H9 (cell line): ENCODE results near the gene TMOD3. TPM values are rescaled to one million over a fixed set of nuclear protein-coding genes. Genes with fewer than 3 reads are reported as not detected.

ENCODE experiments used
- DNase-seq: peaks from one replicate; pipeline ENCODE4 v3.0.0-alpha.2; 2017
- H2AFZ ChIP-seq: one replicate; pipeline ENCODE4 v1.6.1; 2013; ENCODE audit warnings: mild to moderate bottlenecking, low read length, control low read depth, moderate library complexity
- H2AK5ac ChIP-seq: 2 replicates; pipeline ENCODE4 v1.6.1; 2013; ENCODE audit warnings: low read length, control low read depth, mixed read lengths; ENCODE audit not compliant: insufficient read length
- H2BK120ac ChIP-seq: one replicate; pipeline ENCODE4 v1.6.1; 2013; ENCODE audit warnings: low read depth, mild to moderate bottlenecking, low read length, control low read depth, inconsistent platforms; ENCODE audit not compliant: poor library complexity, severe bottlenecking
- H2BK12ac ChIP-seq: 2 replicates; pipeline ENCODE4 v1.6.1; 2013; ENCODE audit warnings: low read length, control low read depth, mixed read lengths, low read depth; ENCODE audit not compliant: insufficient read length
- H2BK15ac ChIP-seq: 2 replicates; pipeline ENCODE4 v1.6.1; 2013; ENCODE audit warnings: low read depth, low read length, control low read depth
- H2BK20ac ChIP-seq: one replicate; pipeline ENCODE4 v1.6.1; 2013; ENCODE audit warnings: low read depth, mild to moderate bottlenecking, low read length, control low read depth, inconsistent platforms; ENCODE audit not compliant: poor library complexity, severe bottlenecking
- H2BK5ac ChIP-seq: 2 replicates; pipeline ENCODE4 v1.6.1; 2013; ENCODE audit warnings: low read length, control low read depth, mixed read lengths; ENCODE audit not compliant: insufficient read length
- H3K14ac ChIP-seq: 2 replicates; pipeline ENCODE4 v1.6.1; 2013; ENCODE audit warnings: low read length, control low read depth; ENCODE audit not compliant: insufficient read depth
- H3K18ac ChIP-seq: 2 replicates; pipeline ENCODE4 v1.6.1; 2013; ENCODE audit warnings: low read depth, mild to moderate bottlenecking, mixed read lengths, low read length, control low read depth; ENCODE audit not compliant: insufficient read length
- H3K23ac ChIP-seq: 2 replicates; pipeline ENCODE4 v1.6.1; 2013; ENCODE audit warnings: low read length, control low read depth, mixed read lengths, low read depth; ENCODE audit not compliant: insufficient read length
- H3K23me2 ChIP-seq: 2 replicates; pipeline ENCODE4 v1.6.1; 2013; ENCODE audit warnings: low read depth, mild to moderate bottlenecking, mixed read lengths, low read length, control low read depth; ENCODE audit not compliant: insufficient read length, poor library complexity, severe bottlenecking
- H3K27ac ChIP-seq: 2 replicates; pipeline ENCODE4 v1.5.1; 2013; ENCODE audit warnings: low read length, control low read depth, mixed read lengths, low read depth; ENCODE audit not compliant: insufficient read length
- H3K27me3 ChIP-seq: 2 replicates; pipeline ENCODE4 v1.6.1; 2013; ENCODE audit warnings: low read length, control low read depth, inconsistent platforms; ENCODE audit not compliant: insufficient read depth
- H3K4ac ChIP-seq: 2 replicates; pipeline ENCODE4 v1.6.1; 2013; ENCODE audit warnings: low read depth, mild to moderate bottlenecking, control low read depth, inconsistent platforms, low read length, moderate library complexity
- H3K4me1 ChIP-seq: 2 replicates; pipeline ENCODE4 v1.6.1; 2013; ENCODE audit warnings: low read length, control low read depth, inconsistent platforms; ENCODE audit not compliant: insufficient read depth
- H3K4me2 ChIP-seq: 2 replicates; pipeline ENCODE4 v1.6.1; 2013; ENCODE audit warnings: low read length, control low read depth, mixed read lengths; ENCODE audit not compliant: insufficient read length, insufficient read depth
- H3K56ac ChIP-seq: 2 replicates; pipeline ENCODE4 v1.6.1; 2013; ENCODE audit warnings: low read depth, mild to moderate bottlenecking, mixed read lengths, low read length, control low read depth; ENCODE audit not compliant: insufficient read length
- H3K79me1 ChIP-seq: 2 replicates; pipeline ENCODE4 v1.6.1; 2013; ENCODE audit warnings: low read depth, mild to moderate bottlenecking, moderate library complexity, low read length, control low read depth, inconsistent platforms; ENCODE audit not compliant: insufficient read depth, poor library complexity, severe bottlenecking
- H3K79me2 ChIP-seq: 2 replicates; pipeline ENCODE4 v1.6.1; 2013; ENCODE audit warnings: low read length, control low read depth, inconsistent platforms; ENCODE audit not compliant: insufficient read depth
- H3K9ac ChIP-seq: 2 replicates; pipeline ENCODE4 v1.6.1; 2013; ENCODE audit warnings: low read length, control low read depth, mixed read lengths; ENCODE audit not compliant: insufficient read length; ENCODE audit errors: extremely low read depth
- H3K9me3 ChIP-seq: one replicate; pipeline ENCODE4 v1.6.1; 2013; ENCODE audit warnings: low read depth, low read length, inconsistent platforms; ENCODE audit not compliant: control insufficient read depth
- H3T11ph ChIP-seq: one replicate; pipeline ENCODE4 v1.6.1; 2013; ENCODE audit warnings: mild to moderate bottlenecking, low read length, control low read depth, inconsistent platforms
- H4K20me1 ChIP-seq: one replicate; pipeline ENCODE4 v1.6.1; 2013; ENCODE audit not compliant: control insufficient read depth, insufficient read length, insufficient read depth
- H4K5ac ChIP-seq: 2 replicates; pipeline ENCODE4 v1.6.1; 2013; ENCODE audit warnings: low read depth, mild to moderate bottlenecking, mixed read lengths, low read length, control low read depth; ENCODE audit not compliant: insufficient read length
- H4K8ac ChIP-seq: replicated peaks from 2 replicates; pipeline ENCODE4 v1.6.1; 2013; ENCODE audit warnings: low read length, control low read depth, mixed read lengths, low read depth; ENCODE audit not compliant: insufficient read length
- H4K91ac ChIP-seq: 2 replicates; pipeline ENCODE4 v1.6.1; 2013; ENCODE audit warnings: low read depth, mild to moderate bottlenecking, moderate library complexity, mixed read lengths, low read length, control low read depth; ENCODE audit not compliant: insufficient read length
- H3K27ac Mint-ChIP-seq, 3 experiments: 2 replicates in 2 of 3; 3 replicates in 1 of 3; pipeline ENCODE4 v1.8.0; 2020 to 2021; ENCODE audit warnings: mixed read lengths in 3 of 3, mild to moderate bottlenecking in 1 of 3, moderate library complexity in 1 of 3
- H3K27me3 Mint-ChIP-seq: 2 replicates; pipeline ENCODE4 v1.8.0; 2021; ENCODE audit warnings: low read depth, mild to moderate bottlenecking, moderate library complexity, mixed read lengths
- H3K36me3 Mint-ChIP-seq, 3 experiments: 2 replicates in 2 of 3; 3 replicates in 1 of 3; pipeline ENCODE4 v1.8.0; 2020 to 2021; ENCODE audit warnings: low read depth in 3 of 3, mixed read lengths in 3 of 3; ENCODE audit not compliant: insufficient read depth in 1 of 3
- H3K4me1 Mint-ChIP-seq, 2 experiments: 2 replicates each; pipeline ENCODE4 v1.8.0; 2020; ENCODE audit warnings: mixed read lengths in 2 of 2
- H3K4me3 Mint-ChIP-seq, 2 experiments: 2 replicates in 1 of 2; 3 replicates in 1 of 2; pipeline ENCODE4 v1.8.0; 2020 to 2021; ENCODE audit warnings: mild to moderate bottlenecking in 2 of 2, mixed read lengths in 2 of 2, moderate library complexity in 1 of 2
- H3K9me3 Mint-ChIP-seq, 2 experiments: 2 replicates in 1 of 2; 3 replicates in 1 of 2; pipeline ENCODE4 v1.8.0; 2020; ENCODE audit warnings: mild to moderate bottlenecking in 2 of 2, mixed read lengths in 2 of 2, moderate library complexity in 1 of 2
- CTCF ChIP-seq: fragments of 200-600 bp; sonication (generic); conservative IDR thresholded peaks from 3 replicates; pipeline ENCODE4 v1.8.0; 2021; ENCODE audit warnings: antibody characterized with exemption, mild to moderate bottlenecking
- WGBS: extraction: QIAGEN DNeasy Blood & Tissue Kit; methylation state at CpG from one replicate; pipeline ENCODE4 v1.1.7; 2013; ENCODE audit warnings: missing lambda C conversion rate, low lambda C conversion rate, mixed read lengths; ENCODE audit not compliant: insufficient read length; ENCODE audit errors: extremely low coverage; 5-methylcytosine and 5-hydroxymethylcytosine counted together
- long read RNA-seq: library from polyadenylated mRNA; unstranded; transcript quantifications from one replicate; pipeline ENCODE4 v2.0.0, GENCODE V29; 2020
- total RNA-seq: library from RNA; stranded (reverse); gene quantifications from 2 replicates; pipeline ENCODE4 v1.2.1, GENCODE V29; 2021

Gene TMOD3
- 24.7 and 30.2 TPM in 2 replicates for total RNA-seq
- long read RNA-seq, full-length matches to known transcripts, result 133 of 157 reads
- long read RNA-seq, partial matches to known transcripts, result 4 of 157 reads
- long read RNA-seq, other reads (novel, unspliced or antisense), result 20 of 157 reads

- Histone ChIP-seq H3K27ac (no peak within 1 kb of the TSS), H2BK15ac (no peak within 1 kb of the TSS), H3K4me2 (peak within 1 kb of the TSS; percentile 89), H2AK5ac (no peak within 1 kb of the TSS), H3K56ac (no peak within 1 kb of the TSS), H4K8ac (no peak within 1 kb of the TSS), H3K4ac (no peak within 1 kb of the TSS), H3K23ac (no peak within 1 kb of the TSS), H3K18ac (no peak within 1 kb of the TSS), H4K20me1 (no peaks in the 10 kb centered on the region), H3K79me2 (peaks cover 3% of the 10 kb centered on the region; the same call in 1 of the 2 replicates), H3K27me3 (no peaks in the 10 kb centered on the region), H2BK120ac (no peak within 1 kb of the TSS), H4K91ac (no peak within 1 kb of the TSS), H3T11ph (no peak within 1 kb of the TSS), H2BK5ac (no peak within 1 kb of the TSS), H3K9ac (peak within 1 kb of the TSS; percentile 52), H3K4me1 (no peaks in the 10 kb centered on the region; the same call in 1 of the 2 replicates), H3K14ac (0 out of 2 replicates have a peak within 1 kb of the TSS, but pooled peaks have one; percentile 1), H3K23me2 (no peaks in the 10 kb centered on the region), H2BK12ac (no peak within 1 kb of the TSS), H2AFZ (no peak within 1 kb of the TSS), H2BK20ac (no peak within 1 kb of the TSS), H4K5ac (no peak within 1 kb of the TSS), H3K79me1 (peaks cover 3% of the 10 kb centered on the region), H3K9me3 (no peaks in the 10 kb centered on the region)
- DNase-seq, result peak; percentile 97
- Mint-ChIP-seq H3K4me1 (peaks cover 12 to 16% of the 10 kb centered on the region in 2 experiments), H3K27me3 (peaks cover 22% of the 10 kb centered on the region), H3K36me3 (no peaks in the 10 kb centered on the region), H3K4me3 (peak within 1 kb of the TSS; percentile 87 to 96), H3K27ac (peak within 1 kb of the TSS; percentile 34 to 81 (median 66); a peak in 5 of 7 replicates), H3K9me3 (no peaks in the 10 kb centered on the region)
- no peak for TF ChIP-seq CTCF
- no CpG with 5 or more reads among the region's 89 CpGs for WGBS
Observed at GRCh38 chr15:51829376-51830275, at the start of gene TMOD3. TMOD3 (plus strand) TSS chr15:51829653; CDS start chr15:51862885, 33,232 bp downstream.
